IPS-18c (cell line): ENCODE data around the gene MYO1F.

Source experiments
- H3K4me3 ChIP-seq: 2 replicates; pipeline ENCODE4 v1.7.0; 2013; ENCODE audit warnings: low read depth, mild to moderate bottlenecking, low read length, moderate library complexity; ENCODE audit not compliant: insufficient read depth
- H3K9me3 ChIP-seq: one replicate; pipeline ENCODE4 v1.6.1; 2013; ENCODE audit warnings: mild to moderate bottlenecking, low read length, moderate library complexity; ENCODE audit not compliant: control insufficient read depth, insufficient read depth

Gene MYO1F

DNA sequence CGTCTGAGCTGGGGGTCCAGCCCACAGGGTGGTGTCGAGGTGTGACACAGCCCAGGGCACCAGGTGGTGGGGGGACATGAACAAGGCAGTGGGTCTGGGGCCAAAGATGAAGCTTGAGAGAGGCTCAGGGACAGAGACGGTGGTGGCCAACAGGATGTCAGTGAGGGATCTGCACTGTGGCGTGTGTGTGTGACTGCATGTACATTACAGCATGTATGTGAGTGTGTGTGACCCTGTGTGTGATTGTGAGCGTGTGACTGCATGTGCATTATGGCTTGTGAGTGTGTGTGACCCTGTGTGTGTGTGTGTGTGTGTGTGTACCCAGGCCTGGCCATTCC lies 31.7 kb upstream of the MYO1F start:
- peak overlapping the region; percentile 80; the same call in 1 of the 2 replicates for H3K4me3 ChIP-seq
- H3K9me3 ChIP-seq = peaks cover 3% of the 10 kb centered on the region

DNA sequence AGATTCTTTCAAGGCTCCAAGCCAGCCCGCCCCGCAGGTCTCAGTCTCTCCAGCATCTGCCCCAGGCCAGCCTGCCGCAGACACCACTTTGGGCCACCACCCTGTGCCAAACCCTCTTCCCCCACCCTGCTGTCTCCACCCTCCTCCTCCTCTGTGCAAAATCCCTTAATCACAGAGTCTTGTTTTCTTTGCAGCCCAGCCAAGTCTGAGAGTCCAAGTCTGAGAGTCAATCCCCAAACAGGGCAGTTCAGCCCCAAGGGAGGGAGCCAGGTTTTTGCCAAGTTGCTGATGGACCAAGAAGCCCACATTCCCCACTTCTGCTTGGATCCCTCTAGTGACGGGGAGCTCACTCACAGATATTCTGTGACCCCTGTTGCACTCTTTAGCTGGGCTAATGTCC lies 30.1 kb upstream of the MYO1F start:
- no peak overlapping the region for H3K4me3 ChIP-seq
- peaks cover 3% of the 10 kb centered on the region for H3K9me3 ChIP-seq

- no peak overlapping the region for H3K4me3 ChIP-seq
- H3K9me3 ChIP-seq = peaks cover 3% of the 10 kb centered on the region
Observed at GRCh38 chr19:8605514-8605913, 28.3 kb upstream of the MYO1F start.

GRCh38 chr19:8601796-8602195 lies 24.6 kb upstream of the MYO1F start:
- H3K4me3 ChIP-seq = no peak overlapping the region
- peaks cover 1% of the 10 kb centered on the region for H3K9me3 ChIP-seq

- Histone ChIP-seq H3K4me3 (no peak overlapping the region), H3K9me3 (peaks cover 4% of the 10 kb centered on the region)
Observed at GRCh38 chr19:8600816-8601215, 23.6 kb upstream of the MYO1F start.

- Histone ChIP-seq H3K9me3 (peaks cover 4% of the 10 kb centered on the region), H3K4me3 (no peak overlapping the region)
Observed at GRCh38 chr19:8600064-8600463, 22.8 kb upstream of the MYO1F start.

- Histone ChIP-seq H3K9me3 (peaks cover 4% of the 10 kb centered on the region), H3K4me3 (no peak overlapping the region)
Observed at GRCh38 chr19:8596168-8596567, 18.9 kb upstream of the MYO1F start.

DNA sequence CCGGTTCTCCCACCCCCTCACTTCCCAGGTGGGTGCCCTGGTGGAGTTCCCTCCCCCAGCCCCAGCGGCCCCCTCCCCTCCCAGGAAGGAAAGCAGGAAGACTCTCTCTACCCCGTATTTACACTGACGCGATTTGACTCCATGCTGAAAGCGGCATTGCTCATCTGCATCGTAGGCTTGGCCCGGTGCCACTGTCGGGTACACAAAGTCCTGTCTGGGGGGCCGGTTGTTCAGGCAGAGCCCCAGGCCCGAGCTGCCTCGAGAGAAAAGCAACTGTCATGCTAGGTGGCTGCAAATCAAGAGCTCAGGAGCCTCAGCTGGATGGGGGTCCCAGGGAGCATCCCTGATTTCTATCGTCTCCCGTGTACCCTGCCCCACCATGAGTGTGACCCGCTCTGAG lies 18.4 kb upstream of the MYO1F start:
- Histone ChIP-seq H3K9me3 (peaks cover 4% of the 10 kb centered on the region), H3K4me3 (no peak overlapping the region)

- Histone ChIP-seq H3K9me3 (peaks cover 4% of the 10 kb centered on the region), H3K4me3 (no peak overlapping the region)
Observed at GRCh38 chr19:8593931-8594330, 16.7 kb upstream of the MYO1F start.

GRCh38 chr19:8592231-8593009 lies 15.2 kb upstream of the MYO1F start:
- Histone ChIP-seq H3K4me3 (peak overlapping the region; percentile 49; the same call in 1 of the 2 replicates), H3K9me3 (peaks cover 4% of the 10 kb centered on the region)

DNA sequence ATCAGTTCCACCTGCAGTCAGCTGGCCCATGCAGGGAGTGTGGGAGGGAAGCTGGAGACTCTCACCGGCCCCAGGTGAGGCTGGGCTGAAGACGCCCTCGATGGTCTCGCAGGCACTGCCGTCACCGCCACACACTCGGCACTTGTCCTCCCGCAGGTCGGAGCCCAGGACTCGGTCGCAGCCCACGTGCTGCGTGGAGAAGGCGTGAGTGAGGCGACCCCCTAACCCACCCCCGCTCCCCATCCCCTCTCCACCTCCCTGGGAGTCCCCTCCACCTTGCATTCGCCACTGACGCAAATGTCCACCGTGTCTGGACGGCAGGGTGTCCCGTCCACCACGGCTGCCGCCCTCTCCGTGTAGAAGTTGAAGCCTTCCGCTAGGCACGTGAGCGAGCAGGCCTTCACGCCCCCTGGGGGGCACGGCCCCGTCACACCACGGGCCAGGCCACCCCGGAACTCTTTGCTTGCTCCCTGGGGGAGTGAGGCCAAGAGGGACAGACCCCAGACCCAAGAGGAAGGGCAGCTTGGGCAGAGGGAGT lies 12.0 kb upstream of the MYO1F start:
- no peaks in the 10 kb centered on the region for H3K9me3 ChIP-seq

GRCh38 chr19:8585894-8586750 lies 8.9 kb upstream of the MYO1F start:
- no peak overlapping the region for H3K4me3 ChIP-seq
- H3K9me3 ChIP-seq = no peaks in the 10 kb centered on the region

More for the DNA sequence above, 12.0 kb upstream of the MYO1F start:
- H3K4me3 ChIP-seq = no peak overlapping the region

GRCh38 chr19:8584965-8585893 lies 8.0 kb upstream of the MYO1F start:
- Histone ChIP-seq H3K4me3 (no peak overlapping the region), H3K9me3 (no peaks in the 10 kb centered on the region)

DNA sequence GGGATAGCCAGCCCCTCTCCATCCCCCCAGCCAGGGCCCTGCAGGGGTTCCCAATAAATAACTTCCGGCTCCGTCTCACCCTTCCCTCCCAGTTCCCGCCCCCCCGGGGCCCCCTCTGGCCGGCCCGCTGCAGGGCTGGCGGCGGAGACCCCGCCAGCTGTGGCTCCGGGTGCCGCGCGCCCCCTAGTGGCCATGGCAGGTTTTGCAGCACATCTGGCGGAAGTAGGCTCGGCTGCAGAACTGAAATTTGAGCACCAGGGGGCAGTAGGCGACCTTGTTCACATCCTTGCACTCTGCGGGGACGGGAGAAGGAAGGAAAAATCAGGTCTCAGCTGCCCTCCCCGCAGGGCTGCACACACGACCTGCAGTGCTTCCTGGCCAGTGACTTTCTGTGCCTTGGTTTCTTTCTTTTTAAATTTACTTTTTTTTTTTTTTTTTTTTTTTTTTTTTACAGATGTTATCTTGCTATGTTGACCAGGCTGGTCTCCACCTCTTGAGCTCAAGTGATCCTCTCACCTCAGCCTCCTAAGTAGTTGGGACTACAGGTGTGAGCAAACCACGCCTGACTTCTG lies 3.6 kb upstream of the MYO1F start:
- no peaks in the 10 kb centered on the region for H3K9me3 ChIP-seq
- H3K4me3 ChIP-seq = peak overlapping the region; percentile 28; the same call in 1 of the 2 replicates

DNA sequence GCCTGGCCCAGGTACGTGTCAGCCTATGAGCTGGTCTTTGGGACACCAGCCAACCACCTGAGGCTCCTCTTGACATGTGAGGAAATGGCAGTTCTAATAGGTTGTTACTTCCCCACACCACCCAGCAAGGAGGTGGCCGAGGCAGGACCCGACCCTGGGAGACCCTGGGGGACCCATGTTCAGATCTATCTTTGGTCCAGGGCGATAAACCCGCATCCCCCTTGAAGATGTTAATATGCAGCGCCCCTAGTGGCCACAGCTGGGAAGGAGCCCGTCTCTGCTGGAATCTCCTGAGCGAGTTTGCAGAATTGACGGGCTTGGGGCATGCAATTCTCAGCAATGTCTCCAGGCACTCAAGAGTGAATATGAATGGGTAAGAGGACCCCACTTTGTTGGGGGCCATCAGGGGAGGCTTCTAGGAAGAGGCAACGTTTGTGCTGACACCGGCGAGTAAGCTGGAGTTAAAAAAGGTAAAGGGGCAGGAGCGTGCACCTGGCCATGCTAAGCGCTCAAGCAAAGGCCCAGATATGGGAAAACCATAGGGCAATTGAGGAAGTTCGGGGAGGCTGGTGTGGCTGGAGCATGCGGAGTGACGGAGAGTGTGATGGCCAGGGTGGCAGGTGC lies 1.5 kb upstream of the MYO1F start:
- no peak overlapping the region for H3K4me3 ChIP-seq
- no peaks in the 10 kb centered on the region for H3K9me3 ChIP-seq

DNA sequence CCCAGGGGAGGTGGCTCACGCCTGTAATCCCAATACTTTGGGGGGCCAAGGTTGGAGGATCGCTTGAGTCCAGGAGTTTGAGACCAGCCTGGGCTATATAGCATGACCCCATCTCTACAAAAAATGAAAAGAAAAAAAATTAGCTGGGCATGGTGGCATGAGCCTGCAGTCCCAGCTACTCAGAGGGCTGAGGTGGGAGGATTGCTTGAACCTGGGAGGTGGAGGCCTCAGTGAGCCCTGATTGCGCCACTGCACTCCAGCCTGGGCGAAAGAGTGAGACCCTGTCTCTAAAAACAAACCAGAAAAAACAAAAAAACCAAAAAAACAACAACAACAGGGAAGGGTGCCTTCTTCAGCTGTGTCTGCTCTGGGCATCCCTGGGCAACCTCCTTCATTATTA lies 499 bp upstream of the MYO1F start:
- no peaks in the 10 kb centered on the region for H3K9me3 ChIP-seq
- H3K4me3 ChIP-seq = no peak overlapping the region
